ENCODE data around the gene ELL2. TPM values are rescaled to one million over a fixed set of nuclear protein-coding genes. Genes with fewer than 3 reads are reported as not detected.

The ELL2 gene
- polyA plus RNA-seq, 1 of the 3 experiments (the other 2 are of a cell fraction), result 18.4 TPM

- TF ChIP-seq REST (IDR thresholded peaks at IDR 0.05; ENCODE audit: low read depth, low read length), result no peak
- TF ChIP-seq YY1 (IDR thresholded peaks at IDR 0.05; ENCODE audit: low read depth), result no peak
Observed at GRCh38 chr5:95983080-95983479, 21.4 kb upstream of the ELL2 start (continued).

GRCh38 chr5:95976606-95977005 lies 15.0 kb upstream of the ELL2 start:
- Histone ChIP-seq H3K36me3 (replicated peaks in 1 of 2; ENCODE audit: control insufficient read depth in 1 of 2, insufficient read depth in 2 of 2, low read length in 1 of 2) (no peaks in the 10 kb centered on the region), H3K27me3 (ENCODE audit: insufficient read depth) (no peaks in the 10 kb centered on the region), H3K4me2 (no peak overlapping the region), H2AFZ (ENCODE audit: low read depth) (no peak overlapping the region), H3K79me2 (ENCODE audit: insufficient read depth) (no peaks in the 10 kb centered on the region), H3K9me3 (no peaks in the 10 kb centered on the region), H3K4me3 (ENCODE audit: low read depth in 2 of 2, low read length in 1 of 2) (no peak overlapping the region), H4K20me1 (ENCODE audit: insufficient read depth) (no peaks in the 10 kb centered on the region), H3K4me1 (ENCODE audit: control insufficient read depth in 1 of 2, insufficient read depth in 2 of 2, low read depth in 1 of 2, low read length in 1 of 2) (peaks cover 0 to 6% of the 10 kb centered on the region in 2 experiments; a peak in 1 of 4 replicates), H3K9ac (no peak overlapping the region), H3K9me2 (no peaks in the 10 kb centered on the region), H3F3A (replicated peaks; ENCODE audit: insufficient read depth) (no peaks in the 10 kb centered on the region), H3K27ac (ENCODE audit: low read depth in 2 of 2, low read length in 1 of 2) (no peak overlapping the region)
- WGBS (ENCODE audit: low lambda C conversion rate), result 53% methylated on average over 1 of the region's 1 CpG
- TF ChIP-seq JUND (IDR thresholded peaks at IDR 0.05), result no peak
- ChIA-PET POLR2A (no interaction called here), CTCF (interaction anchor here (1.6 kb wide), 1 partner anchor 16 kb away, joined by 5 read pairs; the partner anchor contains the start of gene ELL2)
- no peak for DNase-seq

GRCh38 chr5:95975703-95976102 lies 14.1 kb upstream of the ELL2 start:
- CTCF ChIA-PET, result interaction anchor here (1.0 to 1.6 kb wide), 2 partner anchors 15 to 78 kb away, joined by 3 to 5 read pairs; partner anchors contain the start of gene ELL2
- Histone ChIP-seq H3F3A (replicated peaks; ENCODE audit: insufficient read depth) (no peaks in the 10 kb centered on the region), H3K9me3 (no peaks in the 10 kb centered on the region), H3K4me2 (no peak overlapping the region), H2AFZ (ENCODE audit: low read depth) (no peak overlapping the region), H3K4me1 (ENCODE audit: control insufficient read depth in 1 of 2, insufficient read depth in 2 of 2, low read depth in 1 of 2, low read length in 1 of 2) (peaks cover 0 to 6% of the 10 kb centered on the region in 2 experiments; a peak in 1 of 4 replicates), H3K9ac (no peak overlapping the region), H3K9me2 (no peaks in the 10 kb centered on the region), H3K27ac (ENCODE audit: low read depth in 2 of 2, low read length in 1 of 2) (no peak overlapping the region), H3K4me3 (ENCODE audit: low read depth in 2 of 2, low read length in 1 of 2) (no peak overlapping the region), H3K79me2 (ENCODE audit: insufficient read depth) (no peaks in the 10 kb centered on the region), H3K36me3 (replicated peaks in 1 of 2; ENCODE audit: control insufficient read depth in 1 of 2, insufficient read depth in 2 of 2, low read length in 1 of 2) (no peaks in the 10 kb centered on the region), H4K20me1 (ENCODE audit: insufficient read depth) (no peaks in the 10 kb centered on the region), H3K27me3 (ENCODE audit: insufficient read depth) (no peaks in the 10 kb centered on the region)
- DNase-seq, result no peak
- POLR2A ChIA-PET, result no interaction called here
- TF ChIP-seq GATA2 (CRISPR knock-in tag; IDR thresholded peaks at IDR 0.05) (no peak), SMC3 (IDR thresholded peaks at IDR 0.05; ENCODE audit: low read depth, low read length) (no peak), NFIC (IDR thresholded peaks at IDR 0.05; ENCODE audit: borderline replicate concordance) (no peak), IRF3 (IDR thresholded peaks at IDR 0.05; ENCODE audit: low read depth, low read length) (no peak), USF2 (IDR thresholded peaks at IDR 0.05; ENCODE audit: borderline replicate concordance, low read depth, low read length) (no peak), REST (IDR thresholded peaks at IDR 0.05; ENCODE audit: low read depth, low read length) (no peak), ELF1 (IDR thresholded peaks at IDR 0.05) (no peak), MAX (IDR thresholded peaks at IDR 0.05; ENCODE audit: low read depth) (no peak)
- WGBS (ENCODE audit: low lambda C conversion rate), result 85% methylated on average over 1 of the region's 1 CpG

Data from SK-N-SH (cell line).